SK-N-SH treated with all-trans-retinoic acid at 6 μM for 48 hours (cell line): ENCODE measurements around the gene PDCD6IP.
A peak's percentile ranks its signal among the peaks of the same experiment; 100 is the strongest.
"Not testable (repeated sequence)": the region's sequence is repeated elsewhere in the genome, so short reads cannot be mapped to it uniquely, and the experiment has no call there.

Experiments
- ATAC-seq: fragments of 200-7000 bp; cut with Tn5 transposase; 3 replicates; pipeline ENCODE4 v1.9.1; 2020; ENCODE audit warnings: mild to moderate bottlenecking, moderate library complexity
- ARNTL ChIP-seq: fragments of 450-650 bp; formaldehyde crosslinking; IDR thresholded peaks from 2 replicates; pipeline ENCODE4 v1.5.0; 2020; ENCODE audit warnings: low read depth, mild to moderate bottlenecking, moderate library complexity, borderline replicate concordance
- BACH2 ChIP-seq: fragments of 250-450 bp; sonication (Bioruptor Pico); IDR thresholded peaks from 2 replicates; pipeline ENCODE4 v1.9.0; 2021; ENCODE audit warnings: mild to moderate bottlenecking, borderline replicate concordance
- CSDC2 ChIP-seq: fragments of 250-450 bp; sonication (Bioruptor Pico); IDR thresholded peaks from 2 replicates; pipeline ENCODE4 v1.5.0; 2020; ENCODE audit warnings: mild to moderate bottlenecking, moderate library complexity
- CSRNP3 ChIP-seq: fragments of 250-450 bp; sonication (Bioruptor Pico); IDR thresholded peaks from 2 replicates; pipeline ENCODE4 v1.5.1; 2021; ENCODE audit warnings: mild to moderate bottlenecking, moderate library complexity
- ESRRG ChIP-seq: fragments of 250-450 bp; sonication (Bioruptor Pico); IDR thresholded peaks from 2 replicates; pipeline ENCODE4 v1.6.1; 2021; ENCODE audit warnings: mild to moderate bottlenecking
- GLIS3 ChIP-seq: fragments of 250-450 bp; sonication (Bioruptor Pico); IDR thresholded peaks from 2 replicates; pipeline ENCODE4 v1.5.0; 2020; ENCODE audit warnings: mild to moderate bottlenecking, moderate library complexity
- ISL1 ChIP-seq: fragments of 250-450 bp; sonication (Bioruptor Pico); IDR thresholded peaks from 2 replicates; pipeline ENCODE4 v2.1.2; 2022; ENCODE audit warnings: mild to moderate bottlenecking, moderate library complexity
- PATZ1 ChIP-seq: fragments of 250-450 bp; sonication (Bioruptor Pico); IDR thresholded peaks from 2 replicates; pipeline ENCODE4 v1.8.0; 2020; ENCODE audit warnings: mild to moderate bottlenecking, moderate library complexity, borderline replicate concordance
- POU6F1 ChIP-seq: fragments of 250-450 bp; sonication (Bioruptor Pico); IDR thresholded peaks from 2 replicates; pipeline ENCODE4 v1.8.0; 2021; ENCODE audit warnings: low read depth, mild to moderate bottlenecking, moderate library complexity, borderline replicate concordance
- PPARA ChIP-seq: fragments of 250-450 bp; sonication (Bioruptor Pico); IDR thresholded peaks from 2 replicates; pipeline ENCODE4 v1.5.0; 2020; ENCODE audit warnings: mild to moderate bottlenecking, borderline replicate concordance
- RARB ChIP-seq: fragments of 250-450 bp; sonication (Bioruptor Pico); IDR thresholded peaks from 2 replicates; pipeline ENCODE4 v1.8.0; 2021; ENCODE audit warnings: mild to moderate bottlenecking, moderate library complexity
- SNAI2 ChIP-seq: fragments of 250-450 bp; sonication (Bioruptor Pico); IDR thresholded peaks from 2 replicates; pipeline ENCODE4 v1.5.0; 2020; ENCODE audit warnings: mild to moderate bottlenecking, moderate library complexity
- TCF4 ChIP-seq: fragments of 250-450 bp; sonication (Bioruptor Pico); IDR thresholded peaks from 2 replicates; pipeline ENCODE4 v1.8.0; 2021; ENCODE audit warnings: mild to moderate bottlenecking, moderate library complexity, borderline replicate concordance
- TSHZ2 ChIP-seq: fragments of 250-450 bp; sonication (Bioruptor Pico); IDR thresholded peaks from 2 replicates; pipeline ENCODE4 v1.5.0; 2020; ENCODE audit warnings: mild to moderate bottlenecking, moderate library complexity
- ZC3H10 ChIP-seq: fragments of 250-450 bp; sonication (Bioruptor Pico); IDR thresholded peaks from 2 replicates; pipeline ENCODE4 v1.5.1; 2021; ENCODE audit warnings: mild to moderate bottlenecking, moderate library complexity
- ZFP30 ChIP-seq: fragments of 450-650 bp; formaldehyde crosslinking; IDR thresholded peaks from 2 replicates; pipeline ENCODE4 v1.5.0; 2022; ENCODE audit warnings: mild to moderate bottlenecking, moderate library complexity
- ZNF70 ChIP-seq: fragments of 450-650 bp; formaldehyde crosslinking; IDR thresholded peaks from 2 replicates; pipeline ENCODE4 v1.5.0; 2020; ENCODE audit warnings: mild to moderate bottlenecking, moderate library complexity
- ZNF8 ChIP-seq: fragments of 450-650 bp; formaldehyde crosslinking; IDR thresholded peaks from 2 replicates; pipeline ENCODE4 v1.5.0; 2020; ENCODE audit warnings: mild to moderate bottlenecking, moderate library complexity

PDCD6IP gene

GRCh38 chr3:33839283-33839682, 40.9 kb downstream of the PDCD6IP start:
- TF ChIP-seq ZNF8 (CRISPR knock-in tag) (no peak), ZNF70 (CRISPR knock-in tag) (no peak), TCF4 (no peak), POU6F1 (no peak), BACH2 (CRISPR knock-in tag) (no peak), SNAI2 (CRISPR knock-in tag) (no peak), GLIS3 (no peak), CSDC2 (no peak), ARNTL (CRISPR knock-in tag) (no peak), PPARA (CRISPR knock-in tag) (no peak), RARB (no peak), ZFP30 (no peak), ESRRG (CRISPR knock-in tag) (no peak), CSRNP3 (CRISPR knock-in tag) (no peak), PATZ1 (CRISPR knock-in tag) (no peak), ISL1 (CRISPR knock-in tag) (no peak), TSHZ2 (CRISPR knock-in tag) (no peak), ZC3H10 (CRISPR knock-in tag) (no peak)
- no peak for ATAC-seq

- TF ChIP-seq BACH2 (CRISPR knock-in tag): no peak
- no peak for ATAC-seq
These were observed 41.7 kb downstream of the PDCD6IP start for GRCh38 chr3:33840179-33840578.

- no peak for TF ChIP-seq TSHZ2 (CRISPR knock-in tag)
- no peak for ATAC-seq
These were observed 50.4 kb downstream of the PDCD6IP start for GRCh38 chr3:33848624-33849347.

GRCh38 chr3:33850599-33850998, 52.2 kb downstream of the PDCD6IP start:
- ATAC-seq: not testable (repeated sequence)

GRCh38 chr3:33855407-33855806, 57.0 kb downstream of the PDCD6IP start:
- ATAC-seq: peak; percentile 75
